Measurements from ENCODE around the gene AQP6.

DNA sequence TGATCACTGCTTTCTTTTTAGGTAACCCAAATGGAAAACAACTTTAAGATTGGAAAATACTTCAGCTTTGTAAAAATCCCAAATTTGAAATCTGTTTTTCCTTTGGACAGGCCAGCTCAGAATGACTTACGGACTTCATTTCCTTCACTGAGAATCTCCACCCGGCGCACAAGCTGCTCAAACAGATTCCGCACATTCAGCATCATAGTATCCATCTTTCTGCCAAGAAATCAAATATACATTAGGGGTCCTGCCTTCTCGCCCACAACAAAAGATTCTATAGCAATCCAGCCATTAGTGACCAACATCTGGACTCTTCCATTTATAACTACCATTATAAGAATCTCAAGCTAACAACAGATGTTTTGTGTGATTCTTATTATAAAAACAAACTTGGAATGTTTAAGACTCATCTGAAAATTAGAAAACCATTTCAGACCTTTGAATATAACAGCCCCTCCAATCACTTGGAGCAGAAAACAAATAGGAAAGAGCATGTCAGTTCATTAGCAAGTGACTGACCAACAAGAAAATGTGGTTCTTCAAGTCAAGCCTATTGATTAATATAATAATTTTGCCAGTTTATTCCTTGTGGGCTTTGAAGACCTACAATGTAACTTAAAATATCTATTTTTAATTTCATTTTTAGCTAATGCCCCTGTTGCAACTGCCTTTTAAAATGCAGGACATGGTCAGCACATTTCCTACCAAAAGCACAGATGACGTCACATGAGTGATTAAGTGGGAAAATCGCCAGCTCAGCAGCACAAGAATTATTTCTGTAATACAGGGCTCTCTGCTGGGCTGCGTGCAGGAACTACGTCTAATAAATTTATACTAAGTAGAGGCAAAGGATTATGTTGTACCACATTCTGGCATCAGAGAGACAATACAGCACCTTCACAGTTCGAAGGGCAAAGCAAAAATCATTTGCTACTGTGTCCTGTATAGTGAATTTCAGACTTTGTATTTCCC, 44.0 kb downstream of the AQP6 start:
- TF ChIP-seq EZH2 (IDR thresholded peaks at IDR 0.05; ENCODE audit: borderline replicate concordance): no peak
- TF ChIP-seq, protein P1, sequence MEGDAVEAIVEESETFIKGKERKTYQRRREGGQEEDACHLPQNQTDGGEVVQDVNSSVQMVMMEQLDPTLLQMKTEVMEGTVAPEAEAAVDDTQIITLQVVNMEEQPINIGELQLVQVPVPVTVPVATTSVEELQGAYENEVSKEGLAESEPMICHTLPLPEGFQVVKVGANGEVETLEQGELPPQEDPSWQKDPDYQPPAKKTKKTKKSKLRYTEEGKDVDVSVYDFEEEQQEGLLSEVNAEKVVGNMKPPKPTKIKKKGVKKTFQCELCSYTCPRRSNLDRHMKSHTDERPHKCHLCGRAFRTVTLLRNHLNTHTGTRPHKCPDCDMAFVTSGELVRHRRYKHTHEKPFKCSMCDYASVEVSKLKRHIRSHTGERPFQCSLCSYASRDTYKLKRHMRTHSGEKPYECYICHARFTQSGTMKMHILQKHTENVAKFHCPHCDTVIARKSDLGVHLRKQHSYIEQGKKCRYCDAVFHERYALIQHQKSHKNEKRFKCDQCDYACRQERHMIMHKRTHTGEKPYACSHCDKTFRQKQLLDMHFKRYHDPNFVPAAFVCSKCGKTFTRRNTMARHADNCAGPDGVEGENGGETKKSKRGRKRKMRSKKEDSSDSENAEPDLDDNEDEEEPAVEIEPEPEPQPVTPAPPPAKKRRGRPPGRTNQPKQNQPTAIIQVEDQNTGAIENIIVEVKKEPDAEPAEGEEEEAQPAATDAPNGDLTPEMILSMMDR (IDR thresholded peaks at IDR 0.05; ENCODE audit: poor library complexity): no peak

Measured in hepatocyte (in vitro differentiated cells).